ENCODE measurements around the gene FLVCR2. TPM values are rescaled to one million over a fixed set of nuclear protein-coding genes. Genes with fewer than 3 reads are reported as not detected.

Gene FLVCR2
- total RNA-seq, 2 experiments from 2014 or later, result 0.71 to 2.3 TPM

DNA sequence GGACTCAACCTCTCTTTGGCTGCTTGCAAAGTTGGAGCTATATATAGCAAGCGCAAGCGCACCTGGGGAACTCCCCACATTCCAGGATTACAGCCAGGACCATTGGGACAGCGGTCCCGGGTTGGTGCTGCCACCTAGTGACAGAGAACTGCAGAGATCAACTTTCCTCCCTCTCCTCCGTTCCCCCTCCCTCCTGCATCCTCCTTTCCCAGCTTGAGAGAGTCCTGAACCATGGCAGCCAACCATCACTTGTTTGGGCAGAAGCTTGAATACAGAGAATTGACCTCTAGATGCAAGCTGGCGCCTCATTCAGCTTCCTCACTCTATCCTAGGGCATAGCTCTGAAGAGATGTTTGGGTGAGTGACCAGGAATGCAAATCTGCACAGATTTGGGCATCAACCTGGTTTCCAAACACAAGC is 17.4 kb upstream of the FLVCR2 start:
- ChIA-PET POLR2A (interaction anchor here (0.5 to 1.3 kb wide), 7 partner anchors 14 to 58 kb away, joined by 3 to 6 read pairs (median 3); no protein-coding TSS in a partner anchor), CTCF (interaction anchor here (0.6 to 2.2 kb wide), 19 partner anchors 9 to 1499 kb away, joined by 3 to 18 read pairs (median 5); partner anchors contain the start of gene FLVCR2)
- H3K27ac ChIP-seq (ENCODE audit: low read depth in 1 of 2, low read length in 2 of 2), result no peak overlapping the region
- peaks cover 0 to 3% of the 10 kb centered on the region in 2 experiments for H3K9me3 ChIP-seq (ENCODE audit: control insufficient read depth in 1 of 2, insufficient read depth in 1 of 2, low read length in 2 of 2)
- ATAC-seq (ENCODE audit: poor library complexity), result peak; percentile 56
- H3K4me3 ChIP-seq (ENCODE audit: low read length), result no peak overlapping the region
- Mint-ChIP-seq H3K36me3 (ENCODE audit: low read depth) (no peaks in the 10 kb centered on the region), H3K27ac (peak overlapping the region; percentile 28), H3K4me1 (ENCODE audit: low read depth) (peaks cover 39% of the 10 kb centered on the region), H3K9me3 (no peaks in the 10 kb centered on the region), H3K4me3 (no peak overlapping the region), H3K27me3 (no peaks in the 10 kb centered on the region)
- H3K36me3 ChIP-seq (ENCODE audit: insufficient read depth, low read length), result no peaks in the 10 kb centered on the region
- intact Hi-C loops (cut with DNase I, micrococcal nuclease), result loop anchor here (1.0 to 5.0 kb wide), 5 partner anchors 42 to 429 kb away; no protein-coding TSS in a partner anchor
- DNase-seq, result peak in 11 of 14 experiments; percentile 19 to 76 (median 38)
- TF ChIP-seq, protein P1, sequence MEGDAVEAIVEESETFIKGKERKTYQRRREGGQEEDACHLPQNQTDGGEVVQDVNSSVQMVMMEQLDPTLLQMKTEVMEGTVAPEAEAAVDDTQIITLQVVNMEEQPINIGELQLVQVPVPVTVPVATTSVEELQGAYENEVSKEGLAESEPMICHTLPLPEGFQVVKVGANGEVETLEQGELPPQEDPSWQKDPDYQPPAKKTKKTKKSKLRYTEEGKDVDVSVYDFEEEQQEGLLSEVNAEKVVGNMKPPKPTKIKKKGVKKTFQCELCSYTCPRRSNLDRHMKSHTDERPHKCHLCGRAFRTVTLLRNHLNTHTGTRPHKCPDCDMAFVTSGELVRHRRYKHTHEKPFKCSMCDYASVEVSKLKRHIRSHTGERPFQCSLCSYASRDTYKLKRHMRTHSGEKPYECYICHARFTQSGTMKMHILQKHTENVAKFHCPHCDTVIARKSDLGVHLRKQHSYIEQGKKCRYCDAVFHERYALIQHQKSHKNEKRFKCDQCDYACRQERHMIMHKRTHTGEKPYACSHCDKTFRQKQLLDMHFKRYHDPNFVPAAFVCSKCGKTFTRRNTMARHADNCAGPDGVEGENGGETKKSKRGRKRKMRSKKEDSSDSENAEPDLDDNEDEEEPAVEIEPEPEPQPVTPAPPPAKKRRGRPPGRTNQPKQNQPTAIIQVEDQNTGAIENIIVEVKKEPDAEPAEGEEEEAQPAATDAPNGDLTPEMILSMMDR (IDR thresholded peaks at IDR 0.05), result peak; percentile 96
- H3K4me1 ChIP-seq (ENCODE audit: insufficient read depth, low read length), result peaks cover 27% of the 10 kb centered on the region
- no peaks in the 10 kb centered on the region for H3K27me3 ChIP-seq (ENCODE audit: control insufficient read depth in 1 of 2, insufficient read depth in 2 of 2, low read length in 2 of 2)

DNA sequence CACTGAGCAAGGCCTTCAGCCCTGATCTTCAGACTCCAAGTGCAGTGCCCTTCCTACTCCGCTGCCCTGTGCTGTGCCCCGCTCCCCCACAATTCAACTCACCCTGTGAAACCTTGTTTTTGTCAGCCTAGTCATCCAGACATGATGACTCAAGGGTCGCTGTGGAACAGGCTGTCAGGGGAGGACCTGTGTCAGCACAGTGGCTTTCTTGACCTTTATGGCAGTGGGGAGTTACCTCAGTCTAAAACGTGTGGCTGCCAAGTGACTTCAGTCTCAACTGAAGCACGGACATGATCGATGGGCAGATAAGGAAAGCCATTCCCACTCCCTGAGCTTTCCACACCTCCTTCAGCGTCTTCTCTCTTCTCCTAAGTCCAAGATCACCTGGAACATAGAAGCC is 16.3 kb upstream of the FLVCR2 start:
- no peak for ATAC-seq (ENCODE audit: poor library complexity)
- H3K9me3 Mint-ChIP-seq, result no peaks in the 10 kb centered on the region
- no peaks in the 10 kb centered on the region for H3K27me3 Mint-ChIP-seq
- ChIA-PET CTCF (interaction anchor here (0.7 to 2.2 kb wide), 7 partner anchors 10 to 73 kb away, joined by 3 to 18 read pairs (median 4); no protein-coding TSS in a partner anchor), POLR2A (interaction anchor here (1.2 to 1.3 kb wide), 2 partner anchors 15 to 39 kb away, joined by 4 to 5 read pairs; no protein-coding TSS in a partner anchor)
- H3K4me3 ChIP-seq (ENCODE audit: low read length), result no peak overlapping the region
- no peak overlapping the region for H3K4me3 Mint-ChIP-seq
- peak in 1 of 14 experiments; percentile 47 for DNase-seq
- intact Hi-C loops (cut with DNase I, micrococcal nuclease), result loop anchor here in 1 of 2 experiments (5.0 kb wide), 1 partner anchor 430 kb away; no protein-coding TSS in a partner anchor
- peaks cover 0 to 3% of the 10 kb centered on the region in 2 experiments for H3K9me3 ChIP-seq (ENCODE audit: control insufficient read depth in 1 of 2, insufficient read depth in 1 of 2, low read length in 2 of 2)
- no peak overlapping the region for H3K27ac ChIP-seq (ENCODE audit: low read depth in 1 of 2, low read length in 2 of 2)
- no peaks in the 10 kb centered on the region for H3K36me3 Mint-ChIP-seq (ENCODE audit: low read depth)
- peaks cover 48% of the 10 kb centered on the region for H3K4me1 Mint-ChIP-seq (ENCODE audit: low read depth)
- peaks cover 37% of the 10 kb centered on the region for H3K4me1 ChIP-seq (ENCODE audit: insufficient read depth, low read length)
- TF ChIP-seq, protein P1 (IDR thresholded peaks at IDR 0.05), result no peak
- H3K27me3 ChIP-seq (ENCODE audit: control insufficient read depth in 1 of 2, insufficient read depth in 2 of 2, low read length in 2 of 2), result no peaks in the 10 kb centered on the region
- H3K27ac Mint-ChIP-seq, result no peak overlapping the region
- H3K36me3 ChIP-seq (ENCODE audit: insufficient read depth, low read length), result no peaks in the 10 kb centered on the region

DNA sequence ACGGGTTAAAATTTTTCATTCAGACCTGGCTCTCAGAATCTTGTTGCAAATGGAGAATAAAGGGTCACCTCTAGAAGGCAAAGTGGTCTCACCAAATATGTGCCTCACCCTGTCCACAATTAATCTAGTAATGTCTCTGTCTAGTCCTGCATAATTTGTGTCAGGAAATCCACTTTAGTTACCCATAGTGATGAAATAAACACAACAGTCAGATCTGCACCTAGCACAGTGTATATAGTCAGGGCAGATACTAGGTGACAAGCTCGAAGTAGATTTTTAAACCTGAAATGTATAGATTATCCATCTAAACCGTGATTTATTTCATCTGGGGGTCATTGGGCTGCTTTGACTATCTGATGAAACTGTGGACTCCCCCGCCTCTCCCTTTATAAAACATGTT is 15.9 kb upstream of the FLVCR2 start:
- Histone ChIP-seq H3K9me3 (ENCODE audit: control insufficient read depth in 1 of 2, insufficient read depth in 1 of 2, low read length in 2 of 2) (peaks cover 0 to 3% of the 10 kb centered on the region in 2 experiments), H3K27ac (ENCODE audit: low read depth in 1 of 2, low read length in 2 of 2) (no peak overlapping the region), H3K4me3 (ENCODE audit: low read length) (no peak overlapping the region), H3K4me1 (ENCODE audit: insufficient read depth, low read length) (peaks cover 37% of the 10 kb centered on the region), H3K36me3 (ENCODE audit: insufficient read depth, low read length) (no peaks in the 10 kb centered on the region), H3K27me3 (ENCODE audit: control insufficient read depth in 1 of 2, insufficient read depth in 2 of 2, low read length in 2 of 2) (no peaks in the 10 kb centered on the region)
- CTCF ChIA-PET, result interaction anchor here (0.7 to 2.2 kb wide), 3 partner anchors 15 to 44 kb away, joined by 3 to 18 read pairs (median 4); no protein-coding TSS in a partner anchor
- ATAC-seq (ENCODE audit: poor library complexity) (no peak), DNase-seq (no peak)
- Mint-ChIP-seq H3K4me3 (no peak overlapping the region), H3K27me3 (no peaks in the 10 kb centered on the region), H3K9me3 (no peaks in the 10 kb centered on the region), H3K4me1 (ENCODE audit: low read depth) (peaks cover 48% of the 10 kb centered on the region), H3K36me3 (ENCODE audit: low read depth) (no peaks in the 10 kb centered on the region), H3K27ac (no peak overlapping the region)
- TF ChIP-seq, protein P1 (IDR thresholded peaks at IDR 0.05), result no peak
- intact Hi-C loops (cut with DNase I, micrococcal nuclease), result loop anchor here in 1 of 2 experiments (5.0 kb wide), 1 partner anchor 430 kb away; no protein-coding TSS in a partner anchor
- POLR2A ChIA-PET, result interaction anchor here (1.2 kb wide), 1 partner anchor 40 kb away, joined by 5 read pairs; no protein-coding TSS in a partner anchor
